Prostate gland (tissue), 2 donors: ENCODE results near the gene RIPOR3.
"Not testable (repeated sequence)": the region's sequence is repeated elsewhere in the genome, so short reads cannot be mapped to it uniquely, and the experiment has no call there.

ENCODE experiments used
- POLR2AphosphoS5 ChIP-seq: sonication (generic); formaldehyde crosslinking; IDR thresholded peaks from one replicate; pipeline ENCODE4 v1.6.1; 2017; ENCODE audit warnings: antibody characterized with exemption
- TF ChIP-seq, protein P1 (sequence below), 4 experiments: fragments of 200-600 bp in 2 of 4; fragments of 450-650 bp in 2 of 4; sonication (generic) in 2 of 4; IDR thresholded peaks; 1 replicate in 3 of 4; 2 replicates in 1 of 4; pipeline ENCODE4 v1.5.1; 2016 to 2019; ENCODE audit warnings: antibody characterized with exemption in 4 of 4, mild to moderate bottlenecking in 2 of 4, moderate library complexity in 2 of 4

- TF ChIP-seq, protein P1, sequence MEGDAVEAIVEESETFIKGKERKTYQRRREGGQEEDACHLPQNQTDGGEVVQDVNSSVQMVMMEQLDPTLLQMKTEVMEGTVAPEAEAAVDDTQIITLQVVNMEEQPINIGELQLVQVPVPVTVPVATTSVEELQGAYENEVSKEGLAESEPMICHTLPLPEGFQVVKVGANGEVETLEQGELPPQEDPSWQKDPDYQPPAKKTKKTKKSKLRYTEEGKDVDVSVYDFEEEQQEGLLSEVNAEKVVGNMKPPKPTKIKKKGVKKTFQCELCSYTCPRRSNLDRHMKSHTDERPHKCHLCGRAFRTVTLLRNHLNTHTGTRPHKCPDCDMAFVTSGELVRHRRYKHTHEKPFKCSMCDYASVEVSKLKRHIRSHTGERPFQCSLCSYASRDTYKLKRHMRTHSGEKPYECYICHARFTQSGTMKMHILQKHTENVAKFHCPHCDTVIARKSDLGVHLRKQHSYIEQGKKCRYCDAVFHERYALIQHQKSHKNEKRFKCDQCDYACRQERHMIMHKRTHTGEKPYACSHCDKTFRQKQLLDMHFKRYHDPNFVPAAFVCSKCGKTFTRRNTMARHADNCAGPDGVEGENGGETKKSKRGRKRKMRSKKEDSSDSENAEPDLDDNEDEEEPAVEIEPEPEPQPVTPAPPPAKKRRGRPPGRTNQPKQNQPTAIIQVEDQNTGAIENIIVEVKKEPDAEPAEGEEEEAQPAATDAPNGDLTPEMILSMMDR (IDR thresholded peaks at IDR 0.05): not testable (repeated sequence)
- not testable (repeated sequence) for TF ChIP-seq POLR2AphosphoS5
Measured at GRCh38 chr20:50698255-50698654, 6.9 kb upstream of the RIPOR3 start.
